ENCODE data around the gene SCGB1D1. TPM values are rescaled to one million over a fixed set of nuclear protein-coding genes. Genes with fewer than 3 reads are reported as not detected.

Gene SCGB1D1
- polyA plus RNA-seq, 1 donor from 2014 or later, result not detected

- Histone ChIP-seq H3K27me3 (ENCODE audit: insufficient read depth, low read depth, low read length) (no peaks in the 10 kb centered on the region), H3K36me3 (ENCODE audit: insufficient read depth, low read length) (no peaks in the 10 kb centered on the region), H3K4me3 (ENCODE audit: low read length) (no peak overlapping the region), H3K9me3 (ENCODE audit: low read length) (no peaks in the 10 kb centered on the region), H3F3A (ENCODE audit: insufficient read depth, low read length, poor library complexity, severe bottlenecking) (no peaks in the 10 kb centered on the region), H2AFZ (ENCODE audit: low read depth, low read length) (no peak overlapping the region), H3K27ac (ENCODE audit: low read length) (no peak overlapping the region), H3K9me2 (ENCODE audit: insufficient read depth, low read length) (no peaks in the 10 kb centered on the region), H4K20me1 (ENCODE audit: insufficient read depth) (no peaks in the 10 kb centered on the region), H3K4me2 (ENCODE audit: low read length) (no peak overlapping the region), H3K9ac (ENCODE audit: low read length) (no peak overlapping the region), H3K79me2 (replicated peaks; ENCODE audit: insufficient read depth, low read length) (no peaks in the 10 kb centered on the region)
- TF ChIP-seq SMC3 (conservative IDR thresholded peaks at IDR 0.05; ENCODE audit: poor library complexity) (no peak), REST (IDR thresholded peaks at IDR 0.05; ENCODE audit: borderline replicate concordance) (no peak), RAD21 (conservative IDR thresholded peaks at IDR 0.05) (no peak), MXI1 (conservative IDR thresholded peaks at IDR 0.05; ENCODE audit: poor library complexity, severe bottlenecking) (no peak), POLR2AphosphoS5 (IDR thresholded peaks at IDR 0.05) (no peak), CTCF (IDR thresholded peaks at IDR 0.05; ENCODE audit: poor library complexity, severe bottlenecking) (no peak), EP300 (conservative IDR thresholded peaks at IDR 0.05; ENCODE audit: poor library complexity, severe bottlenecking) (no peak)
Observed at GRCh38 chr11:62208785-62209144, 18.7 kb downstream of the SCGB1D1 start.

- Histone ChIP-seq H3K9me3 (ENCODE audit: low read length) (no peaks in the 10 kb centered on the region), H3F3A (ENCODE audit: insufficient read depth, low read length, poor library complexity, severe bottlenecking) (no peaks in the 10 kb centered on the region), H3K9ac (ENCODE audit: low read length) (no peak overlapping the region), H3K36me3 (ENCODE audit: insufficient read depth, low read length) (no peaks in the 10 kb centered on the region), H3K27ac (ENCODE audit: low read length) (no peak overlapping the region), H2AFZ (ENCODE audit: low read depth, low read length) (no peak overlapping the region), H4K20me1 (ENCODE audit: insufficient read depth) (no peaks in the 10 kb centered on the region), H3K27me3 (ENCODE audit: insufficient read depth, low read depth, low read length) (no peaks in the 10 kb centered on the region), H3K4me3 (ENCODE audit: low read length) (no peak overlapping the region), H3K4me2 (ENCODE audit: low read length) (no peak overlapping the region), H3K9me2 (ENCODE audit: insufficient read depth, low read length) (no peaks in the 10 kb centered on the region), H3K79me2 (replicated peaks; ENCODE audit: insufficient read depth, low read length) (no peaks in the 10 kb centered on the region)
- TF ChIP-seq RAD21 (conservative IDR thresholded peaks at IDR 0.05), result no peak
- no peak for TF ChIP-seq CTCF (IDR thresholded peaks at IDR 0.05; ENCODE audit: poor library complexity, severe bottlenecking)
- no peak for TF ChIP-seq MXI1 (conservative IDR thresholded peaks at IDR 0.05; ENCODE audit: poor library complexity, severe bottlenecking)
- no peak for TF ChIP-seq POLR2AphosphoS5 (IDR thresholded peaks at IDR 0.05)
- TF ChIP-seq TAF1 (IDR thresholded peaks at IDR 0.05; ENCODE audit: low read depth), result no peak
- TF ChIP-seq EP300 (conservative IDR thresholded peaks at IDR 0.05; ENCODE audit: poor library complexity, severe bottlenecking), result no peak
- no peak for TF ChIP-seq EZH2 (IDR thresholded peaks at IDR 0.05; ENCODE audit: borderline replicate concordance, insufficient read depth, low read length, poor library complexity, severe bottlenecking)
- no peak for TF ChIP-seq SMC3 (conservative IDR thresholded peaks at IDR 0.05; ENCODE audit: poor library complexity)
- no peak for TF ChIP-seq REST (IDR thresholded peaks at IDR 0.05; ENCODE audit: borderline replicate concordance)
Observed at GRCh38 chr11:62217191-62217748, 27.3 kb downstream of the SCGB1D1 start.

Data from neural cell (in vitro differentiated cells).